Activated naive CD8-positive, alpha-beta T cell treated with anti-CD3 and anti-CD28 coated beads for 36 hours (primary cell): Measurements from ENCODE around the gene DCTN3. TPM values are rescaled to one million over a fixed set of nuclear protein-coding genes. Genes with fewer than 3 reads are reported as not detected.
A peak's percentile ranks its signal among the peaks of the same experiment; 100 is the strongest.
"Not testable (repeated sequence)": the region's sequence is repeated elsewhere in the genome, so short reads cannot be mapped to it uniquely, and the experiment has no call there.

Source experiments
- DNase-seq: peaks from one replicate; pipeline ENCODE4 v3.0.0; 2021
- H3K27ac Mint-ChIP-seq: one replicate; pipeline ENCODE4 v1.8.0; 2022; ENCODE audit warnings: mild to moderate bottlenecking, moderate library complexity, mixed read lengths
- H3K27me3 Mint-ChIP-seq: one replicate; pipeline ENCODE4 v1.8.0; 2022; ENCODE audit warnings: mild to moderate bottlenecking, mixed read lengths
- H3K36me3 Mint-ChIP-seq: one replicate; pipeline ENCODE4 v1.8.0; 2021; ENCODE audit warnings: mild to moderate bottlenecking, mixed read lengths
- H3K4me1 Mint-ChIP-seq: one replicate; pipeline ENCODE4 v1.8.0; 2021; ENCODE audit warnings: mixed read lengths
- H3K4me3 Mint-ChIP-seq: one replicate; pipeline ENCODE4 v1.8.0; 2022; ENCODE audit warnings: mild to moderate bottlenecking, moderate library complexity, mixed read lengths
- H3K9me3 Mint-ChIP-seq: one replicate; pipeline ENCODE4 v1.8.0; 2022; ENCODE audit warnings: mixed read lengths
- total RNA-seq, 2 experiments: library from RNA; stranded (reverse); gene quantifications; one replicate each; pipeline ENCODE4 v1.2.3, GENCODE V29; 2021

The DCTN3 gene
- total RNA-seq, 2 experiments from 2014 or later: 62.9 to 63.0 TPM

DNA sequence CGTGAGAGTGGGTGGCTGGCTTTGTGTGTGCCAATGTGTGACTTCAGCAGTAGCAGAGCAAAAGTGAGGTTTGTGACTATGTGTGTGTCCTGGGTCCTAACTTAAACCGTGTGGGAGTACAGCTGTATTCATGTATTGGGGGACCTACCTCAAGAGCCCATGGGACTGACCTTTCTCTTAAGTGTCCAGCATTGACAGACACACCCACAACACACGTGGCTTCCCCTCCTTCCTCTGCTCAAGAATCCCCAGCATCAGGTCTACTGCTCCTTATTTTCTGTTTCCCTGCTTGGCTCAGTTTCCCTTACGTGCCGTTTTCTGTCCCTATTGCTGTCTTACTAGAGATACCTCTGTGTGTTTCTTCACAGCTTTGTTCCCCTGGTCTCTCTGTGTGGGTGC is 32.3 kb upstream of the DCTN3 start:
- H3K4me3 Mint-ChIP-seq: no peak overlapping the region

DNA sequence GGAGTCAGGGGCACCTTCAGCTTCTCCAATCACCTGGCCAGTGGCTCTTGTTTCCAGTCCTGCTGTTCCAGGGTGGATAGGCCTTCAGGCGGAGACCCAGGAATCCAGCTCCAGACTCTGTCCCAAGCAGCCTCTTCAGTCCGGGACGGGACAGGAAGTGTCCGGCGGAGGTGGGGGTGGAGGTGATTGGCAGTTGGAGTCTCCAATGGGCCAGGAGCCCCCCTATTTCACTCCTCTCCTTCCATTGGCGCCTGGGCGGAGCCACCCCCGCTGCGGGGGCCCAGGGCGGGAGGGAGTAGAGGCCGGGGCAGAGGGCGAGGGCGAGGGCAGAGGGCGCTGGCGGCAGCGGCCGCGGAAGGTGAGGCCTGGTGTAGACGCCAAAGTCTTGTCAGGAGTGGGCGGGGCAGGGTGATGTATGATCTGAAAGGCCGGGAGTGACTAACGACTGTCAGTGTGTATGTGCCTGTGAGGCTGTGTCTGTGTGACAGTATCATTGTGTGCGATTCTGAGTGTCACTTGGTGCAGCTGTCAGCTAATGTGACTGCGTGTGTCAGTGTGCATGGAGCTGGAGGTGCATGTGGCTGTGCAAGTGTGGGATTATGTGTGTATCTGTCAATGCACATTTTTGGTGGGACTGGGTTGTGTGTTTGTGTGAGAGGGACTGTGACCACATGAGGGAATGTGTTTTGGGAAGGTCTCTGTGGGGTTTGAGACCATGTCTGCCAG is 31.7 kb upstream of the DCTN3 start, which contains the start of gene IL11RA:
Gene IL11RA, plus strand, starts transcription at position 310 of the 726 bp plus-strand sequence. CDS start 3,033 bp downstream, outside the sequence.
- Mint-ChIP-seq H3K27ac (peak within 1 kb of the TSS; percentile 58), H3K9me3 (no peaks in the 10 kb centered on the region), H3K36me3 (peaks cover 23% of the 10 kb centered on the region), H3K4me1 (peaks cover 33% of the 10 kb centered on the region), H3K27me3 (no peaks in the 10 kb centered on the region), H3K4me3 (no peak within 1 kb of the TSS)
- peak; percentile 57 for DNase-seq

More for the DNA sequence above, 32.3 kb upstream of the DCTN3 start:
- Mint-ChIP-seq H3K36me3 (peaks cover 18% of the 10 kb centered on the region), H3K27ac (peak overlapping the region; percentile 23), H3K4me1 (peaks cover 32% of the 10 kb centered on the region), H3K9me3 (no peaks in the 10 kb centered on the region), H3K27me3 (no peaks in the 10 kb centered on the region)
- no peak for DNase-seq

- Mint-ChIP-seq H3K4me3 (no peak overlapping the region), H3K27ac (no peak overlapping the region), H3K4me1 (peaks cover 33% of the 10 kb centered on the region), H3K9me3 (no peaks in the 10 kb centered on the region), H3K27me3 (no peaks in the 10 kb centered on the region), H3K36me3 (peaks cover 23% of the 10 kb centered on the region)
- no peak for DNase-seq
Measured at GRCh38 chr9:34651321-34651720, 31.0 kb upstream of the DCTN3 start.

GRCh38 chr9:34650816-34651215 is 30.5 kb upstream of the DCTN3 start:
- no peaks in the 10 kb centered on the region for H3K9me3 Mint-ChIP-seq
- no peak for DNase-seq
- H3K4me1 Mint-ChIP-seq: peaks cover 37% of the 10 kb centered on the region
- no peak overlapping the region for H3K27ac Mint-ChIP-seq
- peaks cover 23% of the 10 kb centered on the region for H3K36me3 Mint-ChIP-seq
- H3K27me3 Mint-ChIP-seq: no peaks in the 10 kb centered on the region
- H3K4me3 Mint-ChIP-seq: no peak overlapping the region

DNA sequence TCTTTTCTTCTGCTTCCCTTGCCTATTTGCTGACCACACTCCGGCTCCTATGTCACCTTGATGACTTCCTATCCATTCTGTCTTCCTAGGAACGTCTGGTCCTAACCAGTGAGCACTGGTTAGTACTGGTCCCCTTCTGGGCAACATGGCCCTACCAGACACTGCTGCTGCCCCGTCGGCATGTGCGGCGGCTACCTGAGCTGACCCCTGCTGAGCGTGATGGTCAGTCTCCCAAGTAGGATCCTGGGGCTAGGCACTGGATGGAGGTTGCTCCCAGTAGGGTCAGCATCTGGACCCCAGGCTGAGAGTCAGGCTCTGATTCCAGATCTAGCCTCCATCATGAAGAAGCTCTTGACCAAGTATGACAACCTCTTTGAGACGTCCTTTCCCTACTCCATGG is 28.4 kb upstream of the DCTN3 start:
- no peak overlapping the region for H3K27ac Mint-ChIP-seq

DNA sequence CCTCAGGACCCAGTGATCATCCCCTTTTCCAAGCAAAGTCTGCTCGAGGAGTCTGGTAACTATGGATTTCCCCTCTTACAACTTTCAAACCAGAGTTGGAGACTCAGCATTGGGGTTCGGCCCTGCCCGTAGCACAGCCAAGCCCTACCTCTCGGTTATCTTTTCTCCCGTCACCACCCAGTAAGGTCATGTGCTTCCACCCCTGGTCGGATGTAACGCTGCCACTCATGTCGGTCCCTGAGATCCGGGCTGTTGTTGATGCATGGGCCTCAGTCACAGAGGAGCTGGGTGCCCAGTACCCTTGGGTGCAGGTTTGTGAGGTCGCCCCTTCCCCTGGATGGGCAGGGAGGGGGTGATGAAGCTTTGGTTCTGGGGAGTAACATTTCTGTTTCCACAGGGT is 27.4 kb upstream of the DCTN3 start:
- Mint-ChIP-seq H3K36me3 (peaks cover 23% of the 10 kb centered on the region), H3K4me3 (peak overlapping the region; percentile 96), H3K4me1 (peaks cover 32% of the 10 kb centered on the region), H3K9me3 (no peaks in the 10 kb centered on the region), H3K27me3 (no peaks in the 10 kb centered on the region), H3K27ac (peak overlapping the region; percentile 87)
- no peak for DNase-seq

More for the DNA sequence above, 28.4 kb upstream of the DCTN3 start:
- H3K4me3 Mint-ChIP-seq: no peak overlapping the region
- H3K9me3 Mint-ChIP-seq: no peaks in the 10 kb centered on the region
- DNase-seq: no peak
- peaks cover 38% of the 10 kb centered on the region for H3K4me1 Mint-ChIP-seq
- H3K36me3 Mint-ChIP-seq: peaks cover 23% of the 10 kb centered on the region
- no peaks in the 10 kb centered on the region for H3K27me3 Mint-ChIP-seq

GRCh38 chr9:34647084-34647403 is 26.7 kb upstream of the DCTN3 start:
- DNase-seq: no peak
- peak overlapping the region; percentile 87 for H3K27ac Mint-ChIP-seq
- no peaks in the 10 kb centered on the region for H3K27me3 Mint-ChIP-seq
- H3K4me1 Mint-ChIP-seq: peaks cover 26% of the 10 kb centered on the region
- peak overlapping the region; percentile 96 for H3K4me3 Mint-ChIP-seq
- peaks cover 23% of the 10 kb centered on the region for H3K36me3 Mint-ChIP-seq
- no peaks in the 10 kb centered on the region for H3K9me3 Mint-ChIP-seq

DNA sequence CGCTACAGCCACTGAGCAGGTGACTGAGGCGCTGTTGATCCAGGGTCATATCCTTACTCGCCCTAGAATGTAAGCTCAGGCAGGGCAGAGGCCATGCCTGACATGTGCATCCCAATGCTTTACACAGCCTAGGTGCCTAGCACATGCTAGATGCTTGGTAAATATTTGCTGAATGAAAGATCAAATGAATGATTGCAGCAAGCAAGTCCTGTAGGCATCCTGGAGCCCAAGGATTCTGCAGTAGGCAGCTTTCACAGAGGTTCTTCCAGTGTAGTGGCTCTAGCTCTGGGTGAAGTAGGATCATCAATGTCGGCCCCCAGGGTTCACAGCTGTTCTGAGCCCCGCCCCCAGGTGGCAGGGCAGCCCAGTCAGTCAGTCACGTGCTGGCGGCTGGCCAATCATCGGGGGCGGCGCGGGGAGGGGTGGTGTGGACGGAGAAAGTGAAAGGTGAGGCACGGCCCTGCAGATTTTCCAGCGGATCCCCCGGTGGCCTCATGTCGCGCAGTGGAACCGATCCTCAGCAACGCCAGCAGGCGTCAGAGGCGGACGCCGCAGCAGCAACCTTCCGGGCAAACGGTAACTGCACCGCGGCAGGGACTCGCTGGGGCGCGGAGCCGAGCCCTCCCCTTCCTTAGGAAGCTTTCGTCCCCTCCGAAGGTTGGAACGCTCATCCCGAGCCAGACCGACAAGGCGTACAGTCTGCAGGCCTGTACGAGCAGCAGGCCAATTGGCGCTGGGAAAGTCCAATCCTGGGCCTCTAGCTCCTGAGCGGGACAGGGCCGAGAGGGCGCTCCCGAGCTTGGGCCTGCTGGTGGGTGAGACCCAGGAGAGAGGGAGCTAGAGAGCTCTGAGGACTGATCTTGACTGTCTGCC is 26.2 kb upstream of the DCTN3 start, which contains the start of gene GALT:
Gene GALT, plus strand, starts transcription at position 465 of the 873 bp plus-strand sequence. Its CDS starts 30 bp downstream, at position 495.
- Mint-ChIP-seq H3K27me3 (no peaks in the 10 kb centered on the region), H3K9me3 (no peaks in the 10 kb centered on the region), H3K4me1 (peaks cover 22% of the 10 kb centered on the region), H3K36me3 (peaks cover 23% of the 10 kb centered on the region), H3K27ac (peak within 1 kb of the TSS; percentile 87), H3K4me3 (peak within 1 kb of the TSS; percentile 96)
- DNase-seq: peak; percentile 98

DNA sequence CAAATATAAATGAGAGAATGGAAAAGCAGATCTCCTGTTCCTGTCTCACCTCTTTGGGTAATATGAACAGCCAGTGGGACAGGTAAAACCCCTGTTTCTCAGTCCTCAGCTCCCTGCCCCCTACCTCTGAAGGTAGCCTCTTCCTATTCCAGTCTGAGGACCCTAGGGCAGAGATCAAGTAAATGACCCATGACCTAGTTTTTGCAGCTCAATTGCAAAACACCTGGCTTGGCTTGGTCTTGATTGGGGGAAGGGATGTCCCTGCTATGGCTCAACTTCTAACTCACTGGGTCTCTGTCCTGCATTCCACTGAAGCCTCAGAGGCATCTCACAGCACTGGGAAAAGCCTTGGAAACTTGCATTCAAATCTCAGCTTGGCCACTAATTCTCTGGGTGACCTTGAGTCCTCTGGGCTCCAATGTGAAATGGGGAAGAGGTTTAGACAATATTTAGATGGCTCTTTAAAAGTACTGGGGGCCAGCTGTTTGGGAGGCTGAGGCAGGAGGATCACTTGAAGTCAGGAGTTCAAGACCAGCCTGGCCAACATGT is 24.5 kb upstream of the DCTN3 start:
- H3K4me1 Mint-ChIP-seq: peaks cover 21% of the 10 kb centered on the region
- H3K27ac Mint-ChIP-seq: no peak overlapping the region
- no peak for DNase-seq
- H3K36me3 Mint-ChIP-seq: peaks cover 23% of the 10 kb centered on the region
- H3K4me3 Mint-ChIP-seq: no peak overlapping the region
- H3K9me3 Mint-ChIP-seq: no peaks in the 10 kb centered on the region
- no peaks in the 10 kb centered on the region for H3K27me3 Mint-ChIP-seq

GRCh38 chr9:34642679-34643078 is 22.4 kb upstream of the DCTN3 start:
- Mint-ChIP-seq H3K4me3 (no peak overlapping the region), H3K9me3 (no peaks in the 10 kb centered on the region), H3K27me3 (no peaks in the 10 kb centered on the region), H3K27ac (no peak overlapping the region), H3K4me1 (peaks cover 15% of the 10 kb centered on the region), H3K36me3 (peaks cover 6% of the 10 kb centered on the region)
- DNase-seq: no peak

GRCh38 chr9:34639322-34639721 is 19.0 kb upstream of the DCTN3 start:
- Mint-ChIP-seq H3K4me1 (peaks cover 25% of the 10 kb centered on the region), H3K36me3 (peaks cover 21% of the 10 kb centered on the region)
- H3K4me3 Mint-ChIP-seq, DNase-seq, H3K9me3 Mint-ChIP-seq, H3K27ac Mint-ChIP-seq, H3K27me3 Mint-ChIP-seq: not testable (repeated sequence)

DNA sequence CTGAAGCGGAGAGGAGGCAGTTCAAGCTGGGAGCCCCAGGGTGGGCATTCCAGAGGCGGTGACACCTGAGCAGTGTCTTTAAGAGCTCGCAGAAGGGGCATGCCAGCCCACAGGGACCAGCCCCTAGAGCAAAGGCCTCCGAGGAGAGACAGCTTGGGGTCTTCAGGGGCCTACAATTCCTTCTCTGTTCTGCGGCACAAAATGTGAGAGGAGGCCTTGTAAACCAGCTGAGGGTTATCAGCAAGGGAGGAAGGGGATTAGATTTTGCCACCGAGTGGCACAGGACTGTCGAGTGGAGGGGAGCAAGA is 17.8 kb upstream of the DCTN3 start:
- H3K4me3 Mint-ChIP-seq: peak overlapping the region; percentile 97
- no peaks in the 10 kb centered on the region for H3K9me3 Mint-ChIP-seq
- H3K4me1 Mint-ChIP-seq: peaks cover 30% of the 10 kb centered on the region
- no peak for DNase-seq
- H3K27me3 Mint-ChIP-seq: no peaks in the 10 kb centered on the region
- peak overlapping the region; percentile 93 for H3K27ac Mint-ChIP-seq
- H3K36me3 Mint-ChIP-seq: peaks cover 22% of the 10 kb centered on the region

DNA sequence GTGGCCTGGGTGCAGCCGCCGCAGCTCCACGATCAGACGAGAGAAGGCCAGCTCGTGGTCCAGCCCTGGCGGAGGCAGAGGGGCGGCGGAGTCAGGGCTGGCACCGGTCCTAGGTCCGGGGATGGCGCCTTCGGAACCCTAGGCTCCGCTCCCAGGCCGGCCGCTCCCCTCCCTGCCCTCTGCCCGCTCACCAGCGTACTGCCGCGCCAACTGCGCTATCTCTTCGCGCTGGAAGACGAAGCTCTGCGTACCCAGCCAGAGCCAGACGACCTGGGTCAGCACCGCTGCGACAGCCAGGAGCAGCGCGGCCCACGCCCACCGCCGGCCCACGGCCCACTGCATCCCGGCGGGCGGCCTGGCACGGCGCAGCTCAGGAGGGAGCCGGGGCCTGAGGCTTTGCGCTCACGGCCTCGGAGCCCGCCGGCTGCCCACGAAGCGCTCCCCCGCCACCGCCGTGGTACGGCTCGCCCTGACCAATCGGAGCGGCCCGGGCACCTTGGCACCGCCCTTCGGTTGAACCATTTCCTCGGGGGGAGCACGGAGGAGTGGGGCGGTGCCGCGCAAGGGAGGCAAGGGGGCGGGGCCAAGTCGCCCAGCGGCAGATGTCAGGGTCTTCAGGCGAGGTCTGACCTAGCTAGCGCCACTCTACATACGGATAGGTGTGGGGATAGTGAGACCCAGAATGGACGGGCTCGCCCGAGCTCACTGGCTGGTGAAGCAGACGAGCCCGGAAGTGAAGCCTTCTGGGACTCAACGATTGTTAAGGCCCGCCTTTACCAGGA is 17.3 kb upstream of the DCTN3 start, which contains the start of gene SIGMAR1:
Gene SIGMAR1, minus strand, starts transcription at position 432 of the 782 bp plus-strand sequence. Its CDS starts 90 bp downstream, at position 342.
- peaks cover 23% of the 10 kb centered on the region for H3K36me3 Mint-ChIP-seq
- H3K4me1 Mint-ChIP-seq: peaks cover 30% of the 10 kb centered on the region
- no peaks in the 10 kb centered on the region for H3K27me3 Mint-ChIP-seq
- no peaks in the 10 kb centered on the region for H3K9me3 Mint-ChIP-seq
- peak within 1 kb of the TSS; percentile 93 for H3K27ac Mint-ChIP-seq
- peak; percentile 97 for DNase-seq
- H3K4me3 Mint-ChIP-seq: peak within 1 kb of the TSS; percentile 97

DNA sequence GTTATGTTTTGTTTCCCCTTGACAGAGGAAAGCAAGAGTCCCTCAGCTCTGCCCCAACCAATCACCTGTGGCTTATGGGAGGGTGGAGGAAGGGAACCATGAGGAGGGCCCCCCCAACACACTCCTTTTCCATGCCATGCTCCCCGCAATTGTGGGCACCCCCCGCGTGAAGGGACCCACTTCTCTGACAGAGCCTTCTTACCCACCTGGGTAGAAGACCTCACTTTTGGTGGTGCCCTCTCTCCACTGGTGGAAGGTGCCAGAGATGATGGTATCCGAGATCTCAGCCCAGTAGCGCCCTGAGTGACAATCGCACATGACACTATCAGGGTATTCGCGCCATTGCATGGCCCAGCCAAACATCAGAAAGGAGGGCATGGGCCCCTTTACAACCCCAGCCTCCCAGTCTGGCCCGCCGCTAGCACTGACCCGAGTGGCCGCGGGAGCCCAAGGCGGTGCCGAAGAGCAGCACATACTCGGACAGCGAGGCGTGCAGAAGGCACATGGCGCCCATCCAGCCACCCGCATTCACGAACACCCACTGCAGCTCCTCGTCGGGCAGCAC is 16.6 kb upstream of the DCTN3 start:
- DNase-seq: no peak
- no peaks in the 10 kb centered on the region for H3K9me3 Mint-ChIP-seq
- peaks cover 30% of the 10 kb centered on the region for H3K4me1 Mint-ChIP-seq

More for the DNA sequence above, 16.6 kb upstream of the DCTN3 start:
- Mint-ChIP-seq H3K4me3 (peak overlapping the region; percentile 97), H3K27me3 (no peaks in the 10 kb centered on the region), H3K36me3 (peaks cover 23% of the 10 kb centered on the region), H3K27ac (peak overlapping the region; percentile 93)
